Breast epithelium (tissue), 4 donors: ENCODE measurements around the gene PRKCD. TPM values are rescaled to one million over a fixed set of nuclear protein-coding genes. Genes with fewer than 3 reads are reported as not detected.

ENCODE experiments used
- DNase-seq, 2 donors: peaks; one replicate each; pipeline ENCODE4 v3.0.0-alpha.2; 2019; ENCODE audit warnings: low spot score in 2 of 2
- H3K27ac ChIP-seq, 2 donors: fragments of 200-600 bp; sonication (generic) in 1 of 2; one replicate each; pipeline ENCODE4 v1.5.1; 2016 to 2019; ENCODE audit warnings: mild to moderate bottlenecking in 1 of 2
- H3K27me3 ChIP-seq, 2 donors: fragments of 200-600 bp; sonication (generic) in 1 of 2; one replicate each; pipeline versions ENCODE4 v1.5.1 to v1.6.0; 2017 to 2019; ENCODE audit warnings: control low read depth in 1 of 2, mild to moderate bottlenecking in 1 of 2
- H3K36me3 ChIP-seq: fragments of 200-600 bp; one replicate; pipeline ENCODE4 v1.5.1; 2019
- H3K4me1 ChIP-seq, 2 donors: fragments of 200-600 bp; sonication (generic); one replicate each; pipeline ENCODE4 v1.5.1; 2016 to 2019; ENCODE audit warnings: control low read depth in 1 of 2
- H3K4me3 ChIP-seq, 3 donors: fragments of 200-600 bp; sonication (generic); 1 replicate in 2 of 3; 2 replicates in 1 of 3; pipeline ENCODE4 v1.5.1; 2016 to 2019; ENCODE audit warnings: mild to moderate bottlenecking in 3 of 3, moderate library complexity in 2 of 3
- H3K9me3 ChIP-seq, 2 donors: fragments of 200-600 bp; sonication (generic) in 1 of 2; one replicate each; pipeline ENCODE4 v1.5.1; 2016 to 2019; ENCODE audit warnings: control low read depth in 1 of 2
- CTCF ChIP-seq, 3 donors: fragments of 450-650 bp; IDR thresholded peaks; one replicate each; pipeline ENCODE4 v1.5.1; 2016 to 2017; ENCODE audit warnings: antibody characterized with exemption in 3 of 3, mild to moderate bottlenecking in 3 of 3, moderate library complexity in 3 of 3
- POLR2A ChIP-seq: fragments of 450-650 bp; IDR thresholded peaks from one replicate; pipeline ENCODE4 v1.6.1; 2016; ENCODE audit warnings: antibody characterized with exemption, mild to moderate bottlenecking, moderate library complexity
- POLR2AphosphoS5 ChIP-seq, 3 donors: sonication (generic); formaldehyde crosslinking; IDR thresholded peaks; one replicate each; pipeline ENCODE4 v1.6.1; 2017; ENCODE audit warnings: antibody characterized with exemption in 3 of 3
- intact Hi-C: fragments of 100-400 bp; cut with DNase I; formaldehyde crosslinking; loops from one replicate; pipeline ENCODE4 v1.15.1; 2023; ENCODE audit warnings: low total_unique reads
- total RNA-seq, 3 donors: library from RNA; depleted of rRNA; stranded (reverse); fragments of >200 nt; gene quantifications; one replicate each; pipeline ENCODE4 v1.1.0, GENCODE V29; 2016

PRKCD gene
- total RNA-seq, 3 donors from 2014 or later: 14.0 to 36.8 (median 15.1) TPM

- Histone ChIP-seq H3K36me3 (no peaks in the 10 kb centered on the region), H3K27me3 (no peaks in the 10 kb centered on the region), H3K27ac (peak overlapping the region; percentile 1 to 83), H3K9me3 (no peaks in the 10 kb centered on the region), H3K4me3 (no peak overlapping the region), H3K4me1 (peaks cover 12 to 28% of the 10 kb centered on the region in 2 donors)
- intact Hi-C loops: no loop called here
- no peak for TF ChIP-seq POLR2AphosphoS5 (IDR thresholded peaks at IDR 0.05)
- TF ChIP-seq CTCF (IDR thresholded peaks at IDR 0.05): no peak
- no peak for TF ChIP-seq POLR2A
- DNase-seq: no peak
Measured at GRCh38 chr3:53159156-53160060, 1.6 kb upstream of the PRKCD start.

- intact Hi-C loops: no loop called here
- H3K9me3 ChIP-seq: no peaks in the 10 kb centered on the region
- peaks cover 7 to 25% of the 10 kb centered on the region in 2 donors for H3K4me1 ChIP-seq
- H3K4me3 ChIP-seq: peak overlapping the region; percentile 76 to 99 (median 92)
- H3K27ac ChIP-seq: peak overlapping the region; percentile 83 to 94
- no peaks in the 10 kb centered on the region for H3K27me3 ChIP-seq
- DNase-seq: no peak
- TF ChIP-seq CTCF (IDR thresholded peaks at IDR 0.05): peak in 1 of 3 donors; percentile 42
- no peak for TF ChIP-seq POLR2AphosphoS5 (IDR thresholded peaks at IDR 0.05)
- no peak for TF ChIP-seq POLR2A
- H3K36me3 ChIP-seq: no peaks in the 10 kb centered on the region
Measured at GRCh38 chr3:53160061-53160659, 849 bp upstream of the PRKCD start.

- intact Hi-C loops: no loop called here
- H3K27me3 ChIP-seq: no peaks in the 10 kb centered on the region
- peak overlapping the region; percentile 83 to 94 for H3K27ac ChIP-seq
- no peak for DNase-seq
- H3K4me3 ChIP-seq: peak overlapping the region; percentile 76 to 99 (median 92)
- TF ChIP-seq CTCF (IDR thresholded peaks at IDR 0.05): no peak
- TF ChIP-seq POLR2AphosphoS5 (IDR thresholded peaks at IDR 0.05): no peak
- no peak for TF ChIP-seq POLR2A
- H3K9me3 ChIP-seq: no peaks in the 10 kb centered on the region
- peaks cover 8 to 20% of the 10 kb centered on the region in 2 donors for H3K4me1 ChIP-seq
- H3K36me3 ChIP-seq: no peaks in the 10 kb centered on the region
Measured at GRCh38 chr3:53161450-53161819, 426 bp downstream of the PRKCD start.

GRCh38 chr3:53161820-53162671, 1.0 kb downstream of the PRKCD start:
- no peak for DNase-seq
- Histone ChIP-seq H3K27me3 (no peaks in the 10 kb centered on the region), H3K9me3 (no peaks in the 10 kb centered on the region), H3K4me1 (peaks cover 10 to 20% of the 10 kb centered on the region in 2 donors), H3K27ac (peak overlapping the region; percentile 83 to 94), H3K4me3 (peak overlapping the region; percentile 76 to 99 (median 92)), H3K36me3 (no peaks in the 10 kb centered on the region)
- no peak for TF ChIP-seq POLR2A
- no peak for TF ChIP-seq POLR2AphosphoS5 (IDR thresholded peaks at IDR 0.05)
- no peak for TF ChIP-seq CTCF (IDR thresholded peaks at IDR 0.05)
- intact Hi-C loops: no loop called here
